Stimulated activated CD8-positive, alpha-beta memory T cell treated with anti-CD3 and anti-CD28 coated beads, Interleukin-4, amount 100 ng/mL, for 48 hours (primary cell): ENCODE measurements around the gene SERINC4.
A peak's percentile ranks its signal among the peaks of the same experiment; 100 is the strongest.
"Not testable (repeated sequence)": the region's sequence is repeated elsewhere in the genome, so short reads cannot be mapped to it uniquely, and the experiment has no call there.

Experiments
- DNase-seq: peaks from one replicate; pipeline ENCODE4 v3.0.0-alpha.2; 2020

The SERINC4 gene

DNA sequence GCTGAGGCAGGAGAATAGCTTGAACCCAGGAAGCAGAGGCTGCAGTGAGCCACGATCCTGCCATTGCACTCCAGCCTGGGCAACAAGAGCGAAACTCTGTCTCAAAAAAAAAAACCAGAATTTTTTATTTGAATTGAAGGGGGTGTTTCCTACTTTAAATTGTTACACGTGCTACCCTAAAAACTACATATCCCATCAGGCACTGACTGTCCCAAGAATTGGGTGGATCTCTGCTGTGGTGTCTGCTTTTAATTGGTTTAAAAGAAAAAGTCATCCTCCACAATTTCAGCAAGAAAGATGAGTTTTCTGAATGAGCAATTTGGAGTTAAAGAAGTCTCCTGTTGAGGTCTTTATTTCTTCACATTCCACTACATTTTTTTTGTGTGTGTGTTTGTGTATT lies 51.6 kb downstream of the SERINC4 start:
- DNase-seq = no peak

DNA sequence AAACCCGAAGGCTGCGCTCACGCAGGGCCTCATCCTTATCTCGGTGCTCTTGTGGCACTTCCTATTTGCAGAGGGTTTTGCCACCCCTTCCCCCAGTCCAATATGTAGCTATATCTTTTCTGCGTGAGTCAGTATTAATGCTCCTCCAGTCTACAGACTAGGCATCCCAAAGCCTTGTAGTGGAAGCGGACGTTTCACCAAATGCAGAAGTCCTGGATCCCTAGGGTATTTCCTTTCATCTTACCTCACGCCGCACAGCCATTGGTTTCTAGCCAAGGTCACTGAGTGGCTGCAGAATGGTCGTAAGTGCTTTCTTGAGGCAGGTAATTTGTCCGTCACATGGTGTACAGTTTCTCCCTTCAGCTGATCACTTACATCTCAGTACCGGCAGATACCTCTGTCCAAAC lies 53.1 kb downstream of the SERINC4 start:
- DNase-seq = not testable (repeated sequence)

DNA sequence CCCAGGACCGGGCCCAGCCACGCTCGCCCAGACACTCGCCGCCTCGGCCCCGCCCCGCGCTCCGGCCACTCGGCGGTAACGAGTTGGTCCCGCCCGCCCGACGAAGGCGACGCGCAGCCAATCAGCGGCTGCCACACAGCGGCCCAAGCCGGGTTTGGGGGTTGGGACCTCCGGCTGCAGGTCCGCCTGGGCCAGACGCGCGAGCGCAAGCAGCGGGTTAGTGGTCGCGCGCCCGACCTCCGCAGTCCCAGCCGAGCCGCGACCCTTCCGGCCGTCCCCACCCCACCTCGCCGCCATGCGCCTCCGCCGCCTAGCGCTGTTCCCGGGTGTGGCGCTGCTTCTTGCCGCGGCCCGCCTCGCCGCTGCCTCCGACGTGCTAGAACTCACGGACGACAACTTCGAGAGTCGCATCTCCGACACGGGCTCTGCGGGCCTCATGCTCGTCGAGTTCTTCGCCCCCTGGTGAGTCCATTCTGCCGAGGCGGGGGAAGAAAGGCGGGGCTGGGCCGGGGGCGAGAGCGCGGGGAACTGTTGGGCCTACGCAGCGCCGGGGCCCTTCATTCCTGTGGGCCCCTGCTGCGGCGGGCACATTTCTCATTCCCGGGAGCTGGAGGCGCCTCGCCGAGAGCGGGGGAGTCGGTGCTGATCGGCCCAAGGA lies 53.6 kb downstream of the SERINC4 start, which contains the start of gene PDIA3:
PDIA3 (plus strand) TSS at position 194 of the 658 bp plus-strand sequence; CDS start at position 296, 102 bp downstream.
- peak; percentile 92 for DNase-seq
